Measurements from ENCODE around the gene PPIP5K1. TPM values are rescaled to one million over a fixed set of nuclear protein-coding genes. Genes with fewer than 3 reads are reported as not detected.
"Not testable (repeated sequence)": the region's sequence is repeated elsewhere in the genome, so short reads cannot be mapped to it uniquely, and the experiment has no call there.

PPIP5K1 gene
- total and polyA plus RNA-seq, 9 of the 15 experiments (the other 6 are each of a cell fraction or from before 2014, with no cell fraction given), result 2.5 to 74.6 (median 35.1) TPM

DNA sequence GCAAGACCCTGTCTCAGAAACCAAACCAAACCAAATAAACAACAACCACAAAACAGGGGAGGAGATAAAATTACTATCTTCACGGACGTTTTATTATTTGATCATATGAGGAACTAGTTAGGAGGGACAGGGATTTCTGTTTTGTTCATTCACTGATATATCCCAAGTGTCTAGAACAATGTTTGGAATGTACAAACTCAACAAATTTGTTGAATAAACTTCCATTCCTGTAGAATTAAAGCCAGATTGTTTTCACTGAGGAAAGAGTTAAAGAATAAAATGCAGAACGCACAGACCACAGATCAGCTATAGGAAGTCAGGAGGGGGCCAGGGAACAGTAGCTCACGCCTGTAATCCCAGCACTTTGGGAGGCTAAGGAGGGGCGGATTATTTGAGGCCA lies 35.1 kb upstream of the PPIP5K1 start (continued):
- TF ChIP-seq, protein P1, sequence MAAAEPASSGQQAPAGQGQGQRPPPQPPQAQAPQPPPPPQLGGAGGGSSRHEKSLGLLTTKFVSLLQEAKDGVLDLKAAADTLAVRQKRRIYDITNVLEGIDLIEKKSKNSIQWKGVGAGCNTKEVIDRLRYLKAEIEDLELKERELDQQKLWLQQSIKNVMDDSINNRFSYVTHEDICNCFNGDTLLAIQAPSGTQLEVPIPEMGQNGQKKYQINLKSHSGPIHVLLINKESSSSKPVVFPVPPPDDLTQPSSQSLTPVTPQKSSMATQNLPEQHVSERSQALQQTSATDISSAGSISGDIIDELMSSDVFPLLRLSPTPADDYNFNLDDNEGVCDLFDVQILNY (CRISPR knock-in tag; IDR thresholded peaks at IDR 0.05), result no peak
- TF ChIP-seq, protein P2, sequence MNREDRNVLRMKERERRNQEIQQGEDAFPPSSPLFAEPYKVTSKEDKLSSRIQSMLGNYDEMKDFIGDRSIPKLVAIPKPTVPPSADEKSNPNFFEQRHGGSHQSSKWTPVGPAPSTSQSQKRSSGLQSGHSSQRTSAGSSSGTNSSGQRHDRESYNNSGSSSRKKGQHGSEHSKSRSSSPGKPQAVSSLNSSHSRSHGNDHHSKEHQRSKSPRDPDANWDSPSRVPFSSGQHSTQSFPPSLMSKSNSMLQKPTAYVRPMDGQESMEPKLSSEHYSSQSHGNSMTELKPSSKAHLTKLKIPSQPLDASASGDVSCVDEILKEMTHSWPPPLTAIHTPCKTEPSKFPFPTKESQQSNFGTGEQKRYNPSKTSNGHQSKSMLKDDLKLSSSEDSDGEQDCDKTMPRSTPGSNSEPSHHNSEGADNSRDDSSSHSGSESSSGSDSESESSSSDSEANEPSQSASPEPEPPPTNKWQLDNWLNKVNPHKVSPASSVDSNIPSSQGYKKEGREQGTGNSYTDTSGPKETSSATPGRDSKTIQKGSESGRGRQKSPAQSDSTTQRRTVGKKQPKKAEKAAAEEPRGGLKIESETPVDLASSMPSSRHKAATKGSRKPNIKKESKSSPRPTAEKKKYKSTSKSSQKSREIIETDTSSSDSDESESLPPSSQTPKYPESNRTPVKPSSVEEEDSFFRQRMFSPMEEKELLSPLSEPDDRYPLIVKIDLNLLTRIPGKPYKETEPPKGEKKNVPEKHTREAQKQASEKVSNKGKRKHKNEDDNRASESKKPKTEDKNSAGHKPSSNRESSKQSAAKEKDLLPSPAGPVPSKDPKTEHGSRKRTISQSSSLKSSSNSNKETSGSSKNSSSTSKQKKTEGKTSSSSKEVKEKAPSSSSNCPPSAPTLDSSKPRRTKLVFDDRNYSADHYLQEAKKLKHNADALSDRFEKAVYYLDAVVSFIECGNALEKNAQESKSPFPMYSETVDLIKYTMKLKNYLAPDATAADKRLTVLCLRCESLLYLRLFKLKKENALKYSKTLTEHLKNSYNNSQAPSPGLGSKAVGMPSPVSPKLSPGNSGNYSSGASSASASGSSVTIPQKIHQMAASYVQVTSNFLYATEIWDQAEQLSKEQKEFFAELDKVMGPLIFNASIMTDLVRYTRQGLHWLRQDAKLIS (CRISPR knock-in tag; IDR thresholded peaks at IDR 0.05), result no peak
- TF ChIP-seq NR2C2 (CRISPR knock-in tag; IDR thresholded peaks at IDR 0.05), result no peak
- TF ChIP-seq NR2C2 (tag; IDR thresholded peaks at IDR 0.05), result no peak
- no peak for TF ChIP-seq ZFX (CRISPR knock-in tag; IDR thresholded peaks at IDR 0.05)
- no peak for TF ChIP-seq ETV5 (CRISPR knock-in tag; IDR thresholded peaks at IDR 0.05; ENCODE audit: low read depth)
- TF ChIP-seq CHD2 (IDR thresholded peaks at IDR 0.05; ENCODE audit: low read depth, low read length), result no peak

DNA sequence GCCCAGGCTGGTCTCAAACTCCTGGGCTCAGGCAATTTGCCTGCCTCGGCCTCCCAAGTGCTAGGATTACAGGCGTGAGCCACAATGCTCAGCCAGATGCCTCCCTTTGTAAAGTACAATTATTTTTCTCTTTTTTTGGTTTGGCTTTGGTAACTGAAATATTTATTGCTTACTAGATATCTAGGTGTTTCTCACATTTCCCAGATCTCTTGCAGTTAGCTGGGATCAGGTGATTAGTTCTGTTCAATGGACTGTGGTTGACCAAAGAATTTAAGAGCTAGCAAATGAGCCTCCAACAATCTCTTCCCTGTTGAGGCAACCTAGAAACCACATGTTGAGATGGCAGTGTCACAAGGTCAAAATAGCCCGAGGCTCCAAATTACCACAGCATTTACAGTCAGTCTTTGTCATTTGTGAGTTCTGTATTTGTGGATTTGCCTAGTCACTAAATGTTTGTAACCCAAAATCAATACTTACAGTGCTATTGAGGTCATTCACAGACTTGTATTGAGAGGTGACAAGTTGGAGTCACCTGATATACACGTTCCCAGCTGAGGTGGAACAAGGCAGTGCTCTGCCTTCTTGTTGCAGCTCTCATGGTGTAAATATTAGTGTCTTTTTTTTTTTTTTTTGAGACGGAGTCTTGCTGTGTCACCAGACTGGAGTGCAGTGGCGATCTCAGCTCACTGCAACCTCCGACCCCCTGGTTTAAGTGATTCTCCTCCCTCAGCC lies 32.2 kb upstream of the PPIP5K1 start:
- WGBS (ENCODE audit: insufficient coverage, low coverage, missing lambda C conversion rate), result 3% methylated on average over 2 of the region's 7 CpGs
- H3K27me3 ChIP-seq (ENCODE audit: control insufficient read depth in 2 of 2, insufficient read depth in 2 of 2, low read length in 2 of 2); H3K4me2 ChIP-seq (ENCODE audit: insufficient read depth, low read length); H3K9me3 ChIP-seq (replicated peaks; ENCODE audit: control insufficient read depth, insufficient read depth, low read depth, low read length); DNase-seq (ENCODE audit: extremely low read depth in 1 of 4, low spot score in 3 of 4); H3K4me1 ChIP-seq (replicated peaks in 1 of 2; ENCODE audit: control insufficient read depth in 2 of 2, insufficient read depth in 2 of 2, low read length in 2 of 2); H3K4me3 ChIP-seq; CTCF ChIA-PET (ENCODE audit: low intra/inter-chr PET ratio); H3K9me1 ChIP-seq (ENCODE audit: control insufficient read depth, insufficient read depth, low read length); intact Hi-C loops (cut with micrococcal nuclease); POLR2A ChIA-PET; BruUV-seq (replicated peaks); H3K79me2 ChIP-seq (ENCODE audit: control insufficient read depth, insufficient read depth, low read length); H3K36me3 ChIP-seq (ENCODE audit: control insufficient read depth, insufficient read depth, low read length); ATAC-seq; H4K20me1 ChIP-seq (replicated peaks; ENCODE audit: control insufficient read depth, insufficient read depth, low read length); H3K9ac ChIP-seq (ENCODE audit: insufficient read depth in 1 of 2, low read depth in 2 of 2, low read length in 2 of 2); H2AFZ ChIP-seq (ENCODE audit: low read depth, low read length); H3K27ac ChIP-seq (ENCODE audit: extremely low read depth, low read depth, low read length); in situ Hi-C loops (cut with MboI): not testable (repeated sequence)
- FAIRE-seq, result peak; percentile 44

DNA sequence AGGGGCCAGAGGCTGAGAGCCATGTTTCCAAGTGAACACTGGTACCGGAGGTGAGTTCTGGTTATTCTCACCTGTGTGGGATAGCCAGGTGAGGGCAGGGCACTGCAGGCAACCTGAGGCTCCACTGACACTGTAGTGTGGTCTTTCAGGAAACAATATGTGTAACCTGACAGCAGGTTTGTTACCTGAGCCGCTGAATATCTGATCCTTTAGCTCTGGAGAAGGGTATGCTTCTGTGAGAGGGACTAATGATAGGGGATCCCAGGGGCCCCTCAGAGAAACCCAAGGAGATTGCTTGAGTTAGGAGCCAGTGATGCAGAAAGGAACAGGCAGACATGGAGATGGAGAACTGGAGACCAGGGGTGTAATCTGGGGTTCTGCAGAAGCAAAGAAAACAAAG lies 28.7 kb upstream of the PPIP5K1 start, which contains the start of gene STRC:
Gene STRC, minus strand, starts transcription at position 101 of the 400 bp plus-strand sequence. Its CDS starts 78 bp downstream, at position 23.
- BruUV-seq (replicated peaks); H4K20me1 ChIP-seq (replicated peaks; ENCODE audit: control insufficient read depth, insufficient read depth, low read length); H3K79me2 ChIP-seq (ENCODE audit: control insufficient read depth, insufficient read depth, low read length); in situ Hi-C loops (cut with MboI); ATAC-seq; H3K4me2 ChIP-seq (ENCODE audit: insufficient read depth, low read length); H2AFZ ChIP-seq (ENCODE audit: low read depth, low read length); FAIRE-seq; H3K9me3 ChIP-seq (replicated peaks; ENCODE audit: control insufficient read depth, insufficient read depth, low read depth, low read length); H3K4me1 ChIP-seq (replicated peaks in 1 of 2; ENCODE audit: control insufficient read depth in 2 of 2, insufficient read depth in 2 of 2, low read length in 2 of 2); DNase-seq (ENCODE audit: extremely low read depth in 1 of 4, low spot score in 3 of 4); H3K9me1 ChIP-seq (ENCODE audit: control insufficient read depth, insufficient read depth, low read length); H3K36me3 ChIP-seq (ENCODE audit: control insufficient read depth, insufficient read depth, low read length); intact Hi-C loops (cut with micrococcal nuclease); H3K27me3 ChIP-seq (ENCODE audit: control insufficient read depth in 2 of 2, insufficient read depth in 2 of 2, low read length in 2 of 2); H3K9ac ChIP-seq (ENCODE audit: insufficient read depth in 1 of 2, low read depth in 2 of 2, low read length in 2 of 2); POLR2A ChIA-PET; CTCF ChIA-PET (ENCODE audit: low intra/inter-chr PET ratio); H3K4me3 ChIP-seq; H3K27ac ChIP-seq (ENCODE audit: extremely low read depth, low read depth, low read length): not testable (repeated sequence)
- WGBS (ENCODE audit: insufficient coverage, low coverage, missing lambda C conversion rate), result no CpG with 5 or more reads among the region's 2 CpGs

All from K562 (cell line).